Mesenchymal stem cell (in vitro differentiated cells and primary cell): Measurements from ENCODE around the gene MED23.

Experiments used
- DNase-seq: peaks from one replicate; pipeline ENCODE4 v3.0.0-alpha.2; 2013
- H2AFZ ChIP-seq: one replicate; pipeline ENCODE4 v1.6.1; 2013; ENCODE audit warnings: low read depth, mild to moderate bottlenecking, control low read depth, inconsistent platforms, low read length, moderate library complexity
- H2AK5ac ChIP-seq: 2 replicates; pipeline ENCODE4 v1.6.1; 2013; ENCODE audit warnings: low read length, moderate library complexity, mild to moderate bottlenecking, inconsistent platforms; ENCODE audit not compliant: severe bottlenecking
- H2BK120ac ChIP-seq: one replicate; pipeline ENCODE4 v1.6.1; 2013; ENCODE audit warnings: low read depth, mild to moderate bottlenecking, inconsistent platforms, low read length, moderate library complexity
- H2BK12ac ChIP-seq, 2 experiments: one replicate each; pipeline ENCODE4 v1.6.1; 2013; ENCODE audit warnings: inconsistent platforms in 2 of 2, low read length in 2 of 2, mild to moderate bottlenecking in 2 of 2, moderate library complexity in 2 of 2, control low read depth in 1 of 2
- H2BK15ac ChIP-seq: one replicate; pipeline ENCODE4 v1.6.1; 2013; ENCODE audit warnings: mild to moderate bottlenecking, low read depth, inconsistent platforms; ENCODE audit not compliant: poor library complexity, severe bottlenecking
- H2BK5ac ChIP-seq: 2 replicates; pipeline ENCODE4 v1.6.1; 2013; ENCODE audit warnings: low read depth, mild to moderate bottlenecking, low read length, control low read depth, inconsistent platforms; ENCODE audit not compliant: poor library complexity, severe bottlenecking
- H3K14ac ChIP-seq, 2 experiments: one replicate each; pipeline ENCODE4 v1.6.1; 2013; ENCODE audit warnings: inconsistent platforms in 2 of 2, low read length in 2 of 2, control low read depth in 1 of 2, mild to moderate bottlenecking in 1 of 2, moderate library complexity in 1 of 2
- H3K18ac ChIP-seq, 2 experiments: one replicate each; pipeline ENCODE4 v1.6.1; 2013; ENCODE audit warnings: inconsistent platforms in 2 of 2, low read length in 2 of 2, control low read depth in 1 of 2, low read depth in 1 of 2, mild to moderate bottlenecking in 1 of 2
- H3K23ac ChIP-seq, 2 experiments: one replicate each; pipeline ENCODE4 v1.6.1; 2013; ENCODE audit warnings: inconsistent platforms in 2 of 2, low read length in 2 of 2, mild to moderate bottlenecking in 2 of 2, moderate library complexity in 2 of 2, control low read depth in 1 of 2
- H3K27ac ChIP-seq: 2 replicates; pipeline ENCODE4 v1.5.1; 2013; ENCODE audit warnings: mild to moderate bottlenecking, moderate library complexity, low read length, control low read depth, inconsistent platforms; ENCODE audit not compliant: poor library complexity, severe bottlenecking
- H3K27me3 ChIP-seq, 2 experiments: 2 replicates each; pipeline versions ENCODE4 v1.6.1 to v1.7.0; 2013; ENCODE audit warnings: low read length in 2 of 2, mild to moderate bottlenecking in 2 of 2, moderate library complexity in 2 of 2, control low read depth in 1 of 2, inconsistent platforms in 1 of 2; ENCODE audit not compliant: control insufficient read depth in 1 of 2, insufficient read depth in 1 of 2
- H3K36me3 ChIP-seq, 2 experiments: 2 replicates each; pipeline versions ENCODE4 v1.6.1 to v1.7.0; 2013; ENCODE audit warnings: low read length in 2 of 2, control low read depth in 1 of 2, inconsistent platforms in 1 of 2, low read depth in 1 of 2, mild to moderate bottlenecking in 1 of 2; ENCODE audit not compliant: insufficient read depth in 2 of 2, control insufficient read depth in 1 of 2
- H3K4ac ChIP-seq, 2 experiments: one replicate each; pipeline ENCODE4 v1.6.1; 2013; ENCODE audit warnings: inconsistent platforms in 2 of 2, low read length in 2 of 2, mild to moderate bottlenecking in 2 of 2, moderate library complexity in 2 of 2, control low read depth in 1 of 2, low read depth in 1 of 2
- H3K4me1 ChIP-seq: 2 replicates; pipeline ENCODE4 v1.6.1; 2013; ENCODE audit warnings: low read depth, low read length, control low read depth; ENCODE audit not compliant: control insufficient read depth, insufficient read depth
- H3K4me2 ChIP-seq: 2 replicates; pipeline ENCODE4 v1.6.1; 2013; ENCODE audit warnings: low read length, mild to moderate bottlenecking, inconsistent platforms; ENCODE audit not compliant: poor library complexity, severe bottlenecking
- H3K4me3 ChIP-seq, 2 experiments: 2 replicates each; pipeline versions ENCODE4 v1.5.1 to v1.7.0; 2013; ENCODE audit warnings: low read length in 2 of 2, mild to moderate bottlenecking in 2 of 2, control low read depth in 1 of 2, low read depth in 1 of 2; ENCODE audit not compliant: insufficient read depth in 1 of 2
- H3K79me1 ChIP-seq: replicated peaks from 2 replicates; pipeline ENCODE4 v1.6.1; 2013; ENCODE audit warnings: mild to moderate bottlenecking, control low read depth, low read length, inconsistent platforms; ENCODE audit not compliant: poor library complexity, severe bottlenecking
- H3K9ac ChIP-seq: 2 replicates; pipeline ENCODE4 v1.7.0; 2013; ENCODE audit warnings: mild to moderate bottlenecking, low read length, moderate library complexity
- H3K9me3 ChIP-seq: 2 replicates; pipeline ENCODE4 v1.7.0; 2013; ENCODE audit warnings: mild to moderate bottlenecking, low read length; ENCODE audit not compliant: control insufficient read depth
- H4K8ac ChIP-seq: one replicate; pipeline ENCODE4 v1.6.1; 2013; ENCODE audit warnings: inconsistent platforms, mild to moderate bottlenecking, low read length, moderate library complexity
- H4K91ac ChIP-seq: one replicate; pipeline ENCODE4 v1.6.1; 2013; ENCODE audit warnings: mild to moderate bottlenecking, low read length, inconsistent platforms
- WGBS: methylation state at CpG from one replicate; pipeline ENCODE4 v1.1.7; 2013; ENCODE audit warnings: mixed read lengths; 5-methylcytosine and 5-hydroxymethylcytosine counted together

MED23 gene

DNA sequence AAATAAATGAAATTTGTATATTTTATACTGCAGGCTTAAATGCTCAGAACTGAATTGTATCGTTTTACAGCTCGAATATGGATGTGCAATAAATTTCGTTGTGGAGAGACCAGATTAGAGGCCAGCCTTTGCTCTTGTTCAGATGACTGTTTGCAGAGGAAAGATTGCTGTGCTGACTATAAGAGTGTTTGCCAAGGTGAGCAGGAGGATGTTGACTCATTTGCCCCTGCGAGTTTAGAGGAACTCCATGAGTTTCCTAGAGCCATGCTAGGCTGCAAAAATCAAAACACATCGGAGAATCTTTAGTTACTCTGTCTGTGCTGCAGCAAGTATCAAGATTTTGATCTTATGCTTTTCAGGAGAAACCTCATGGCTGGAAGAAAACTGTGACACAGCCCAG is 24.4 kb upstream of the MED23 start:
- no peak overlapping the region for H3K4me2 ChIP-seq
- no peak overlapping the region for H3K23ac ChIP-seq
- no peak overlapping the region for H3K4me3 ChIP-seq
- no peak overlapping the region for H3K27ac ChIP-seq
- no peak overlapping the region for H3K4ac ChIP-seq
- no peaks in the 10 kb centered on the region for H3K4me1 ChIP-seq
- WGBS, result 87% methylated on average over 5 of the region's 5 CpGs
- no peaks in the 10 kb centered on the region for H3K36me3 ChIP-seq
- no peak overlapping the region for H2BK15ac ChIP-seq
- H2BK120ac ChIP-seq, result no peak overlapping the region
- H4K8ac ChIP-seq, result no peak overlapping the region
- no peak overlapping the region for H3K14ac ChIP-seq
- no peak overlapping the region for H4K91ac ChIP-seq
- H2AK5ac ChIP-seq, result no peak overlapping the region
- DNase-seq, result no peak
- H3K9ac ChIP-seq, result no peak overlapping the region
- no peak overlapping the region for H2BK5ac ChIP-seq
- H3K18ac ChIP-seq, result no peak overlapping the region
- no peaks in the 10 kb centered on the region for H3K79me1 ChIP-seq
- H2BK12ac ChIP-seq, result no peak overlapping the region
- no peaks in the 10 kb centered on the region for H3K9me3 ChIP-seq
- no peak overlapping the region for H2AFZ ChIP-seq
- H3K27me3 ChIP-seq, result no peaks in the 10 kb centered on the region

DNA sequence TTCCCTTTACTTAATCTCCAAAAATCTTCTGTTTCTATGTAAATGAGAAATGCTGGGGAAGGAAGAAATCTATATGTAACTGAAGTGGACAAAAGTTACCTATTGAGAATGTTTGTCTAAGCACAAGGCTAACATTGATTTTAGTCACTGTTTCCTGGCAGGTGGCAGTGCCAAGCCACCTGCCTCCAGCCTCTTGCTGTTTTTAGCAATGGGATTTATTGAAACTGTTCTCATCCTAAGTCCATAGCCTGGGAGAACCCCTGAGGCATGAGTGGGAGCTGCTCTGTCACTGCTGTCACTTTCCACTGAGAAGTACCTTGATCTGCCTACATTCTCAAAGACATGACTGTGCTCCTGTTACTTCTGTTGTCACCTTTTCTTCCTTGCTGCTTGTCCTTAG is 23.7 kb upstream of the MED23 start:
- Histone ChIP-seq H4K91ac (no peak overlapping the region), H3K4me3 (no peak overlapping the region), H2BK12ac (no peak overlapping the region)

GRCh38 chr6:131646249-131646670 is 18.2 kb upstream of the MED23 start:
- no peak overlapping the region for H3K27ac ChIP-seq
- no peaks in the 10 kb centered on the region for H3K36me3 ChIP-seq
- no peak overlapping the region for H4K91ac ChIP-seq
- H3K9ac ChIP-seq, result no peak overlapping the region
- H3K79me1 ChIP-seq, result no peaks in the 10 kb centered on the region
- H2BK120ac ChIP-seq, result no peak overlapping the region
- H3K14ac ChIP-seq, result no peak overlapping the region
- H3K18ac ChIP-seq, result no peak overlapping the region
- H2AFZ ChIP-seq, result no peak overlapping the region
- no peak overlapping the region for H2BK12ac ChIP-seq
- H2BK5ac ChIP-seq, result no peak overlapping the region
- no peak overlapping the region for H3K4ac ChIP-seq
- no peak overlapping the region for H4K8ac ChIP-seq
- H3K23ac ChIP-seq, result no peak overlapping the region
- DNase-seq, result no peak
- H3K27me3 ChIP-seq, result no peaks in the 10 kb centered on the region
- no peak overlapping the region for H3K4me3 ChIP-seq
- H3K4me2 ChIP-seq, result no peak overlapping the region
- no peak overlapping the region for H2AK5ac ChIP-seq
- H2BK15ac ChIP-seq, result no peak overlapping the region
- no peaks in the 10 kb centered on the region for H3K4me1 ChIP-seq
- H3K9me3 ChIP-seq, result no peaks in the 10 kb centered on the region

More for the DNA sequence above, 23.7 kb upstream of the MED23 start:
- Histone ChIP-seq H2BK120ac (no peak overlapping the region), H3K27me3 (no peaks in the 10 kb centered on the region), H3K14ac (no peak overlapping the region), H3K36me3 (no peaks in the 10 kb centered on the region), H2AK5ac (no peak overlapping the region), H3K9me3 (no peaks in the 10 kb centered on the region), H2AFZ (no peak overlapping the region), H3K18ac (no peak overlapping the region), H4K8ac (no peak overlapping the region), H3K4me2 (no peak overlapping the region), H3K23ac (no peak overlapping the region), H3K4ac (no peak overlapping the region), H3K9ac (no peak overlapping the region), H2BK5ac (no peak overlapping the region), H3K79me1 (no peaks in the 10 kb centered on the region), H3K4me1 (no peaks in the 10 kb centered on the region), H3K27ac (no peak overlapping the region), H2BK15ac (no peak overlapping the region)
- DNase-seq, result no peak

- Histone ChIP-seq H2BK12ac (no peak overlapping the region), H2AFZ (no peak overlapping the region), H2AK5ac (no peak overlapping the region), H2BK120ac (no peak overlapping the region), H4K91ac (no peak overlapping the region), H3K27me3 (no peaks in the 10 kb centered on the region), H3K4me1 (no peaks in the 10 kb centered on the region), H3K4me2 (no peak overlapping the region), H3K36me3 (no peaks in the 10 kb centered on the region), H2BK5ac (no peak overlapping the region), H3K9me3 (no peaks in the 10 kb centered on the region), H3K27ac (no peak overlapping the region), H2BK15ac (no peak overlapping the region), H3K79me1 (no peaks in the 10 kb centered on the region), H3K9ac (no peak overlapping the region), H3K4me3 (no peak overlapping the region), H3K18ac (no peak overlapping the region), H3K4ac (no peak overlapping the region), H3K23ac (no peak overlapping the region), H4K8ac (no peak overlapping the region), H3K14ac (no peak overlapping the region)
- DNase-seq, result no peak
- 86% methylated on average over 1 of the region's 2 CpGs for WGBS
Measured at GRCh38 chr6:131645846-131646245, 17.8 kb upstream of the MED23 start.
